NCI-H345 (cell line): ENCODE measurements around the gene SHANK3.

Experiments
- DNase-seq: peaks from one replicate; lab custom pipeline; 2025; lab: John Stamatoyannopoulos, UW

The SHANK3 gene

GRCh38 chr22:50678218-50678650, 5.6 kb downstream of the SHANK3 start:
- DNase-seq: no peak

DNA sequence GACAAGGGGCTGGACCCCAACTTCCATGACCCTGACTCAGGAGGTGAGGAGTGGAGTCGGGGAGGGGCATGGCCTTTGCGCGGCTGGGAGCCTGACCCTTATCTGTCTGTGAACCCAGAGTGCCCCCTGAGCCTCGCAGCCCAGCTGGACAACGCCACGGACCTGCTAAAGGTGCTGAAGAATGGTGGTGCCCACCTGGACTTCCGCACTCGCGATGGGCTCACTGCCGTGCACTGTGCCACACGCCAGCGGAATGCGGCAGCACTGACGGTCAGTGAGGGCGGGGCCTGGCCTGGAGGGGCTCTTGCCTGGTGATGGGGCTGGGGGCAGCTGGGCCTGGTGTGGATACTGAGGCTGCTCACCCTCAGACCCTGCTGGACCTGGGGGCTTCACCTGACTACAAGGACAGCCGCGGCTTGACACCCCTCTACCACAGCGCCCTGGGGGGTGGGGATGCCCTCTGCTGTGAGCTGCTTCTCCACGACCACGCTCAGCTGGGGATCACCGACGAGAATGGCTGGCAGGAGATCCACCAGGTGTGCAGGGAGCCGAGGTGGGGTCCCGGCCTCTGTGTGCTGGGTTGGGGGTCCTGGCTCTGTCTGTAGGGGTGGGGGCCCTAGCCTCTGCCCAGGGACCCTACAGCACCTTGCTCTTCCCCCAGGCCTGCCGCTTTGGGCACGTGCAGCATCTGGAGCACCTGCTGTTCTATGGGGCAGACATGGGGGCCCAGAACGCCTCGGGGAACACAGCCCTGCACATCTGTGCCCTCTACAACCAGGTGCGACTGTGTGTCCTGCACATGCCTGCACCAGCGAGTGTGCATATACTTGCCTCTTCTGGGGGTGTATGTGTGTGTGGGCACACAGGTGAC, 6.3 kb downstream of the SHANK3 start:
- DNase-seq: no peak

- DNase-seq: no peak
These were observed 10.7 kb downstream of the SHANK3 start for GRCh38 chr22:50683086-50683993.

GRCh38 chr22:50683994-50684371, 11.4 kb downstream of the SHANK3 start:
- DNase-seq: no peak

DNA sequence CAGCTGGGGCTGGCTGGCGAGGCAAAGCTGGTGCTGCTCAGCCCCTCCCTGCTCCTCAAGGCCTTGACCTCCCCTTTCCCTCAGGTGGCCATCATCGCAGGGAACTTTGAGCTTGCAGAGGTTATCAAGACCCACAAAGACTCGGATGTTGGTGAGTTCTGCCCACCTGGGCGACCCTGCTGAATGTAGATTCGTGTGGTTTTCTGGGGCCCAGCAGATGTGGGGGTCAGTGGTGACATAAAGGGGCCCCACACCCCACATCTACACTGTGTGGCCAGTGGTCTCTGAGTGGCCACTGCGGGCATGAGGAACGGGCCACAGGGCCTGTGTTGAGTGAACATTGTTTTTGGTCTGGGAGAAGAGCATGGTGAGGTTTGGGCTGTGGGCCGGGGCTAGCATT, 11.9 kb downstream of the SHANK3 start:
- no peak for DNase-seq

DNA sequence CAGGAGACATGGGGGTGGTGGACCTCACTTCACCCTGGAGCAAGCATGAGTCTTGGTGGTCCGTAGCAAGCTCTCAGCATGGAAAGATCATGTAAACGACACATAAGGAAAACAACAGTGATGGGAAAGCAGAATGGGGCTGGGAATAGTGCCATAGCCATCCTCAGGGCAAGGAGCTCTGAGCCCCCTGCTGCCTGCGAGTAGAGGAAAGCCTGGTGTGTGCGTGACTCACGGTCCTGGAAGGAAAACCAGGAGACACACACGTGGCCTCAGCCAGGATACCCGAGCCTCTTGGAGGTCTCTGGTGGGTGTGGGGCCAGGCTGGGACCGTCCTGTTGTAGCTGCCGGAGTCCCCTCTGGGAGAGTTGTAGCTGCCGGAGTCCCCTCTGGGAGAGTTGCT, 12.4 kb downstream of the SHANK3 start:
- no peak for DNase-seq

GRCh38 chr22:50686794-50687193, 14.2 kb downstream of the SHANK3 start:
- DNase-seq: no peak

- DNase-seq: no peak
These were observed 15.2 kb downstream of the SHANK3 start for GRCh38 chr22:50687829-50688228.

- no peak for DNase-seq
These were observed 15.8 kb downstream of the SHANK3 start for GRCh38 chr22:50688448-50688847.

GRCh38 chr22:50691521-50691920, 18.9 kb downstream of the SHANK3 start:
- no peak for DNase-seq

- DNase-seq: no peak
These were observed 20.8 kb downstream of the SHANK3 start for GRCh38 chr22:50693462-50693861.

- DNase-seq: no peak
These were observed 21.5 kb downstream of the SHANK3 start for GRCh38 chr22:50694099-50694605.

DNA sequence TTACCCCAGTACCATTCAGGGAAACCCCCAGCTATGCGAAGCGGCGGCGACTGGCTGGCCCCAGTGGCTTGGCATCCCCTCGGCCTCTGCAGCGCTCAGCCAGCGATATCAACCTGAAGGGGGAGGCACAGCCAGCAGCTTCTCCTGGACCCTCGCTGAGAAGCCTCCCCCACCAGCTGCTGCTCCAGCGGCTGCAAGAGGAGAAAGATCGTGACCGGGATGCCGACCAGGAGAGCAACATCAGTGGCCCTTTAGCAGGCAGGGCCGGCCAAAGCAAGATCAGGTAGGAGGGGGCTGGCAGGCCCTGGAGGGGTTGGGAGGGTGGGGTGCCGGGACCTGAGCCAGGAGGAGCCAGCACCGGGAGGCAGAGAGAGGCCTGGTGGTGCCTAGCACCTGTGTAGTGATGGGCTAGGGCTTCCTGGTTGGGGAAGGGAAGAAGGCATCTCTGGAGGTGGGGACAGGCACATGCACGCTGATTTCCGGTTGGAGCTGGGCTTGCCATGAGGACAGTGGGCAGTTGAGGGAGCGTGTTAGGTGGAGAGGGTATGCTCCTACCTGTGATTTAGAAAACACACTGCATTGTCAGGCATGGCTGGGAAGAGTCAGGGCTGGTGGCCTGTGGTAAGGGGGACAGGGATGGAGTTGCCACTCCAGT, 22.3 kb downstream of the SHANK3 start:
- no peak for DNase-seq

DNA sequence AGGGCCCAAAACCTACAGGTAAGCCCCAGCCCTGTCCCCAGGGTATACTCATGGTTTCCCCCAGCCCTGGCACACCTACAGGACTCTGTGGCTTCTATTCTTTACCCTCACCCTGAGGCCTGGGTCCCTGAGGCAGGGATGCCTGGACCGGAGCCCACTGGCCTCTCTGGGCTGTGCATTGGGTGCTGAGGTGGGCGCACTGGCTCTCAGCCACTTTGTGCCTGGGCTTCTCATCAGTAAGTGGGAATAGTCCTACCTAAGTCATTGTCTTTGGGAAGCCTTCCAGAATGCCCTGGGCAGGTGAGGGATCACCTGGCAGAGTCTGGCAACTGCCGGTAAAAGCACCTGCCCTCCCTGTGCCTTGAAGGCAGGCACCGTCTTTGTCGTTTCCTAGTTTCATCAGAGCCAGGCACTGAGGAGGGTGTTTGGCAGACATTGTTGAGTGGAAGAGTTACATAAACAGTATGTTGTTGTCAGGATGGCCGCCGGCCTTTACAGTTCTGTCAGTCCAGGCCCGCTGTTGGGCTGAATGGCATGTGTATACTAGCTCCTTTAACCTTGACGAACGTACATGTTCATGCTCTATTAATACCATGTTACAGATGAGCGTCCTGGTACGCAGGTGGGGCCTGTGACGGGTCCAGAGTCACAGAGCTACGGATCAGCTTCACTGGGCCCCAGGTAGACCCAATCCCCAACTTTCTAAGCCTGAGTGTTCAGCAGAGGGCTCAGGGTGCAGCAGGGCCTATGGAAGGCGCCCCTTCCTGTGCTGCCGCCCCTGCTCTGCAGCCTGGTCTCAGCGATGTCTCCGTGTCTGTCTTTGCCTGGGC, 23.0 kb downstream of the SHANK3 start:
- peak; percentile 14 for DNase-seq

DNA sequence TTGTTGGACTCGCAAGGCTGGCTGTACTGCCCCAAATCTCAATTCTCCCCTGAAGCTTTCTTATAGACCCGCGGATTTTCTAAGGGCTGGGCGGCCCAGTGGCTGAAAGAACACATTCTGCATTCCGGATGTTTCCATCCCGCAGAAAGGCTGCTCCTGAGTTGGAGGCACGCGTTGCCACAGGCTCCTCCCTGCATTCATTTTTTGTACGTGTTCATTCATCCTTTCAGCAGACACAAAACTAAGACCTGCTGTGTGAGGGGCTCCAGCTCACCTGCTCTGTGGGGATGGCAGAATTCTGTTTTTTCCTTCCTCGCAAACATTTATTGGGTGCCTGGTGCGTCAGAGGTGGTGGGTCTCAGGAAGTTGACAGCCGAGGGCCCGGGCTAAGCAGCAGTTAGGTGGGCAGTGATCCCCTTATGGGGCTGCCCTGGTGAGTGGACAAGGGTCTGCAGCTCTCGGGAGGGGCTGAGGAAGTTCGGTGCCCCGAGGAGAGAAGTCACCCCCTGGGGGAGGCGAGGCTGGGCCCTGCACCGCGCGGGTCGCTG, 23.7 kb downstream of the SHANK3 start:
- DNase-seq: no peak

GRCh38 chr22:50696799-50697561, 24.4 kb downstream of the SHANK3 start:
- peak; percentile 9 for DNase-seq

GRCh38 chr22:50697667-50698506, 25.3 kb downstream of the SHANK3 start:
- DNase-seq: no peak

DNA sequence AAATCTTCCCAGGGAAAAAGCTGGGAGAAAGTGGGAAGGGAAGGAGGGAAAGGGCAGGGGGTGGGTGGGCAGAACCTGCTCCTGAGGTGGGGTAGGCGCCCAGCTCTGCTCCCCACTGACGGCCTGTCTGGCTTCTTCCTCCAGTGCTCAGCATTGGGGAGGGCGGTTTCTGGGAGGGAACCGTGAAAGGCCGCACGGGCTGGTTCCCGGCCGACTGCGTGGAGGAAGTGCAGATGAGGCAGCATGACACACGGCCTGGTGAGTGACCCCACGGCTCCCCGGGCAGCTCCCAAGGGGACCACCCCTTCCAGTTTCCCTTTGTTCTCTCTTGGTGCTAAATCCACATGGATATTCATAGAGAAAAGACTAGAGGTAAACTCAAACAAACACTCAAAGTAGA, 25.9 kb downstream of the SHANK3 start:
- DNase-seq: no peak

DNA sequence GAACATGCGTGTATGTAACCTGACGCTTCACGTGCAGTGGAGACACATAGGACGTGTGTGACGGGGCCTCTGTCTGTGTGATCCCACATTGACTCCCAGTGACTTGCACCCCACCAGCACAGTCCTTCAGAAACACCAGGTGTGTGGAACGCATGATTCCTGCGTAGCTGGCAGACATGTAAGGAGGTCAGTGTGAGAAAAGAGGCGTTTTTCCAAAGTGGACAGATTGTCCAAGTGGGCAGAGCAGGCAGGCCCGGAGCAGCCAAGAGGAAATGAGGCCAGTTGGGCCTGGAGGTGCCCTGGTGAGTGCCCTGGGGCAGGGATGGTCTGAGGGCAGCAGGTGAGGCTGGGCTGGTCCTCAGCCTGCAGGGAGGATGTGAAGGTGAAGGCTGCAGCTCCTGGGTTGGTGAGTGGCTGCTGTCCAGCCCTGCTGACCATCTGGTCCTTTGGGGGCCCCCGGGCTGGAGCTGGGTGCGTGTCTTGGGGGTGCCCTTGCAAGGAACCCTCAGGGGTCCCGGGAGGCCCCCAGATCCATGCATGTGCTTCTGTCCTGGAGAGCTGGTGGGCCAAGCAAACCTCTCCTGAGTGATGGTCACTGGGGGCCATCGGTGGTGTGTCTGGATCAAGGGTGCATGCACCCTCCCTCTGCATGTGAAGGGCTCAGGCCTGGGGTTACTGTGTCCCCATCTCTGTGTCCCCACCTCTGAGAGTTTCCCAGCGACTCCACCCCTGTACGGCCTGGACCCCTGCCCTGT, 26.6 kb downstream of the SHANK3 start:
- DNase-seq: no peak
